ENCODE data around the gene SLC19A1. TPM values are rescaled to one million over a fixed set of nuclear protein-coding genes. Genes with fewer than 3 reads are reported as not detected.

The SLC19A1 gene
- total and polyA plus RNA-seq, 2 donors (not counting 1 experiment from before 2014, with no cell fraction given) = 1.7 to 2.1 TPM

DNA sequence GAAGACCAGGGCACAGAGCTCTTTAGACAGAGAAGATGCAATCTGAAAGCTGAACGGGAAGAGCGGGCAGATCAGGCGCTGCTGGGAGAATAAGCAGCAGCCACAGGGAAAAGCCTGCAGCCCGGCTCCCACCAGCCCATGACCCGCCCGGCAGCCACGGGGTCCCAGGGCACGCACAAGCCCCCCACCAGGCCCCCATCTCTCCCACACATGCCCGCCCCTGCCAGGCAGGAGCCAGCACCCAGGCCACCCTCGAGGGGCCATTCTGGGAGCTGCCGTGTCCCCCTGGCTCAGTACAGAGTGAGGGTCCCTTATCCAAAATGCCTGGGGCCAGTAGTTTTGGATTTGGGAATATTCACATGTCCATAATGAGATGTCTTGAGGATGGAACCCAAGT, 16.3 kb downstream of the SLC19A1 start:
- H3K27me3 ChIP-seq (ENCODE audit: control insufficient read depth, insufficient read depth, low read length) = no peaks in the 10 kb centered on the region
- peaks cover 15% of the 10 kb centered on the region for H3K36me3 ChIP-seq (ENCODE audit: control insufficient read depth, insufficient read depth, low read length)
- no peaks in the 10 kb centered on the region for H3K79me2 ChIP-seq (ENCODE audit: control insufficient read depth, insufficient read depth, low read length)
- no peaks in the 10 kb centered on the region for H3K4me1 ChIP-seq (ENCODE audit: control insufficient read depth, extremely low read depth, insufficient read depth, low read length)
- no peak overlapping the region for H3K27ac ChIP-seq (ENCODE audit: insufficient read depth, low read length)
- no peaks in the 10 kb centered on the region for H3K9me3 ChIP-seq (ENCODE audit: control insufficient read depth, insufficient read depth, low read depth, low read length)
- no peak overlapping the region for H3K9ac ChIP-seq (ENCODE audit: insufficient read depth, low read length)
- no peak for DNase-seq (ENCODE audit: low read depth in 2 of 2)
- no peak overlapping the region for H2AFZ ChIP-seq (ENCODE audit: low read length)
- no peaks in the 10 kb centered on the region for H4K20me1 ChIP-seq (ENCODE audit: control insufficient read depth, extremely low read depth, insufficient read depth, low read length)
- H3K4me3 ChIP-seq (replicated peaks in 1 of 4; ENCODE audit: control extremely low read depth in 1 of 4, insufficient read depth in 1 of 4, low read depth in 3 of 4, low read length in 4 of 4) = no peak overlapping the region
- no peak overlapping the region for H3K4me2 ChIP-seq (ENCODE audit: extremely low read depth, insufficient read depth, low read length)
- TF ChIP-seq, protein P1, sequence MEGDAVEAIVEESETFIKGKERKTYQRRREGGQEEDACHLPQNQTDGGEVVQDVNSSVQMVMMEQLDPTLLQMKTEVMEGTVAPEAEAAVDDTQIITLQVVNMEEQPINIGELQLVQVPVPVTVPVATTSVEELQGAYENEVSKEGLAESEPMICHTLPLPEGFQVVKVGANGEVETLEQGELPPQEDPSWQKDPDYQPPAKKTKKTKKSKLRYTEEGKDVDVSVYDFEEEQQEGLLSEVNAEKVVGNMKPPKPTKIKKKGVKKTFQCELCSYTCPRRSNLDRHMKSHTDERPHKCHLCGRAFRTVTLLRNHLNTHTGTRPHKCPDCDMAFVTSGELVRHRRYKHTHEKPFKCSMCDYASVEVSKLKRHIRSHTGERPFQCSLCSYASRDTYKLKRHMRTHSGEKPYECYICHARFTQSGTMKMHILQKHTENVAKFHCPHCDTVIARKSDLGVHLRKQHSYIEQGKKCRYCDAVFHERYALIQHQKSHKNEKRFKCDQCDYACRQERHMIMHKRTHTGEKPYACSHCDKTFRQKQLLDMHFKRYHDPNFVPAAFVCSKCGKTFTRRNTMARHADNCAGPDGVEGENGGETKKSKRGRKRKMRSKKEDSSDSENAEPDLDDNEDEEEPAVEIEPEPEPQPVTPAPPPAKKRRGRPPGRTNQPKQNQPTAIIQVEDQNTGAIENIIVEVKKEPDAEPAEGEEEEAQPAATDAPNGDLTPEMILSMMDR (conservative IDR thresholded peaks at IDR 0.05 in 1 of 2, IDR thresholded peaks at IDR 0.05 in 1 of 2; ENCODE audit: low read depth in 1 of 2, low read length in 2 of 2) = no peak
- no peak for TF ChIP-seq EZH2 (IDR thresholded peaks at IDR 0.05; ENCODE audit: low read length, missing control alignments)

DNA sequence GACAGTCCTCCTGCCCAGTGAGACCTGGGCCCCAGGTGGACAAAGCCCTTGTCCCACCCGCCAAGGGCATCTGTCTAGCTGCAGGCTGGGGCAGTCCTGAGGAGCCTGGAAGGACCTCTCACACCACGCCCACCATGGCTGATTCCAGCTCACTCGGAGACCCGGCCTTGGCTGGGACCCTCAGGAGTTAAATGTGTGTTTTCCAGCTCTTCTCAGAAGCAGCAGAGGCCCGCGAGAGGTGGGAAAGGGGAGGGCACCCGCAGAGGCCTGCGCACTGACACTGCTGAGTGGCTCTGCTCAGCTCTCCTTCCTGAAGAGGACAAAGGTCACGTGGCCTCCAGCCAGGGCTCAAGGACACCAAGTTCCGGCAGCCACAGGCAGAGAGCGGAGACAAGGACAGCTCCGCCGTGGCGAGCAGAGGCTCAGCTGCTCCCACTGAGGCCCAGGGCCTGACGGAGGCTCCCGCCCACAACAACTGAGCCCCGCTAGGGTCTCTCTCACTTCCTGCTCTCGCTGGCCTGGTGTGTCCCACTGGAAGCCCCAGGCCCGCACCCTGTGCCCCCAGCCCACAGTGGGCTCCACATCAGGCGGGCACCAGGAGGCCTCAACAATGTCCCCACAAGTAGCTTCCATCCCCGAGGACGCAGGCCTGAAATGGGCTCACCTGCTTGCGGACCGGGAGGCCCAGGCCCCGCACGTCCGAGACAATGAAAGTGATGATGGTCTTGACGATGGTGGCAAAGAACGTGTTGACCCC, 16.9 kb downstream of the SLC19A1 start:
- Histone ChIP-seq H3K4me1 (ENCODE audit: control insufficient read depth, extremely low read depth, insufficient read depth, low read length) (no peaks in the 10 kb centered on the region), H3K4me2 (ENCODE audit: extremely low read depth, insufficient read depth, low read length) (no peak overlapping the region), H3K79me2 (ENCODE audit: control insufficient read depth, insufficient read depth, low read length) (no peaks in the 10 kb centered on the region), H4K20me1 (ENCODE audit: control insufficient read depth, extremely low read depth, insufficient read depth, low read length) (no peaks in the 10 kb centered on the region), H3K27ac (ENCODE audit: insufficient read depth, low read length) (no peak overlapping the region), H3K27me3 (ENCODE audit: control insufficient read depth, insufficient read depth, low read length) (no peaks in the 10 kb centered on the region), H3K9ac (ENCODE audit: insufficient read depth, low read length) (no peak overlapping the region), H3K4me3 (replicated peaks in 1 of 4; ENCODE audit: control extremely low read depth in 1 of 4, insufficient read depth in 1 of 4, low read depth in 3 of 4, low read length in 4 of 4) (no peak overlapping the region), H2AFZ (ENCODE audit: low read length) (no peak overlapping the region), H3K9me3 (ENCODE audit: control insufficient read depth, insufficient read depth, low read depth, low read length) (no peaks in the 10 kb centered on the region), H3K36me3 (ENCODE audit: control insufficient read depth, insufficient read depth, low read length) (peaks cover 14% of the 10 kb centered on the region)
- TF ChIP-seq EZH2 (IDR thresholded peaks at IDR 0.05; ENCODE audit: low read length, missing control alignments) = no peak
- TF ChIP-seq, protein P1 (conservative IDR thresholded peaks at IDR 0.05 in 1 of 2, IDR thresholded peaks at IDR 0.05 in 1 of 2; ENCODE audit: low read depth in 1 of 2, low read length in 2 of 2) = no peak
- no peak for DNase-seq (ENCODE audit: low read depth in 2 of 2)

DNA sequence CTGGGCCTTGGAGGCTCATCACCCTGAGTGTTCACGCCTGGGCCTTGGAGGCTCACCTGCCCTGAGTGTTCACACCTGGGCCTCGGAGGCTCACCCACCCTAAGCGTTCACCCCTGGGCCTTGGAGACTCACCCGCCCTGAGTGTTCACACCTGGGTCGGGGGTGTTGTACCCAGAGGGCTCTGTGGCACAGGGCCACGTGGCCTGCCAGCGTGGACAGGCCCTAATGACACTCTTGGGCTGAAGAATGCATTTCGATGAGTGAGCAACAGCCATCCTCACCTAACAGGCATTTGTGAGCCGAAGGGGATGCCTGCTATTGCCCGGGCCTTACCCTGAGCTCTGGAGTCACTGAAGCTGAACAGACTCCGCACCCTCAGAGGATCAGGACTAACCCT, 17.5 kb downstream of the SLC19A1 start:
- Histone ChIP-seq H3K36me3 (ENCODE audit: control insufficient read depth, insufficient read depth, low read length) (peaks cover 9% of the 10 kb centered on the region), H3K4me2 (ENCODE audit: extremely low read depth, insufficient read depth, low read length) (no peak overlapping the region), H4K20me1 (ENCODE audit: control insufficient read depth, extremely low read depth, insufficient read depth, low read length) (no peaks in the 10 kb centered on the region), H3K79me2 (ENCODE audit: control insufficient read depth, insufficient read depth, low read length) (no peaks in the 10 kb centered on the region), H3K9ac (ENCODE audit: insufficient read depth, low read length) (no peak overlapping the region), H3K4me1 (ENCODE audit: control insufficient read depth, extremely low read depth, insufficient read depth, low read length) (no peaks in the 10 kb centered on the region), H3K27ac (ENCODE audit: insufficient read depth, low read length) (no peak overlapping the region), H3K9me3 (ENCODE audit: control insufficient read depth, insufficient read depth, low read depth, low read length) (no peaks in the 10 kb centered on the region), H3K4me3 (replicated peaks in 1 of 4; ENCODE audit: control extremely low read depth in 1 of 4, insufficient read depth in 1 of 4, low read depth in 3 of 4, low read length in 4 of 4) (no peak overlapping the region), H2AFZ (ENCODE audit: low read length) (no peak overlapping the region), H3K27me3 (ENCODE audit: control insufficient read depth, insufficient read depth, low read length) (no peaks in the 10 kb centered on the region)
- TF ChIP-seq, protein P1 (conservative IDR thresholded peaks at IDR 0.05 in 1 of 2, IDR thresholded peaks at IDR 0.05 in 1 of 2; ENCODE audit: low read depth in 1 of 2, low read length in 2 of 2) = no peak
- TF ChIP-seq EZH2 (IDR thresholded peaks at IDR 0.05; ENCODE audit: low read length, missing control alignments) = no peak
- no peak for DNase-seq (ENCODE audit: low read depth in 2 of 2)
